Transverse colon (tissue), 3 donors: ENCODE measurements around the gene CCDC102B.

ENCODE experiments used
- CTCF ChIP-seq, 5 experiments: fragments of 200-600 bp in 3 of 5; fragments of 450-650 bp in 2 of 5; sonication (generic) in 3 of 5; IDR thresholded peaks; 1 replicate in 2 of 5; 2 replicates in 3 of 5; pipeline ENCODE4 v1.5.1; 2016 to 2017; ENCODE audit warnings: antibody characterized with exemption in 5 of 5, inconsistent platforms in 3 of 5, mild to moderate bottlenecking in 2 of 5, moderate library complexity in 1 of 5
- POLR2A ChIP-seq: fragments of 450-650 bp; IDR thresholded peaks from one replicate; pipeline ENCODE4 v1.6.1; 2016; ENCODE audit warnings: antibody characterized with exemption, mild to moderate bottlenecking, moderate library complexity

DNA sequence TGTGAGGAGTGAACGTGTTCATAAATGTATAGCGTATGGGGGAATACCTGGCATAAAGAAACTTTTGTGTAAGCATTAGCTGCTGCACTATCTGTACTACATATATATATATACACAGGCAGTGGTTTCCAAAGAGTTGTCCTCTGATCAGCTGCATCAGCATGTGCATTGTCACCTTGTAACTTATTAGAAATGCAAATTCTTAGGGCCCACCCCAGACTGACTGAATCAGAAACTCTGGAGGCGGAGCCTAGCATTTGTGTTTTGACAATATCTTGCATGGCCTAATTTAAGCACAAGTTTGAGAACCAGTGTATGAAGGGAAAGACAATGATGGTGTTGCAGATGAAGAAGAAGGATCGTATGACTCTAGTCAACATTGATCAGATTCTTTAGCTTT, 299.5 kb downstream of the CCDC102B start:
- no peak for TF ChIP-seq CTCF (IDR thresholded peaks at IDR 0.05)
- no peak for TF ChIP-seq POLR2A
